ENCODE data around the gene TRAPPC10.

The TRAPPC10 gene

DNA sequence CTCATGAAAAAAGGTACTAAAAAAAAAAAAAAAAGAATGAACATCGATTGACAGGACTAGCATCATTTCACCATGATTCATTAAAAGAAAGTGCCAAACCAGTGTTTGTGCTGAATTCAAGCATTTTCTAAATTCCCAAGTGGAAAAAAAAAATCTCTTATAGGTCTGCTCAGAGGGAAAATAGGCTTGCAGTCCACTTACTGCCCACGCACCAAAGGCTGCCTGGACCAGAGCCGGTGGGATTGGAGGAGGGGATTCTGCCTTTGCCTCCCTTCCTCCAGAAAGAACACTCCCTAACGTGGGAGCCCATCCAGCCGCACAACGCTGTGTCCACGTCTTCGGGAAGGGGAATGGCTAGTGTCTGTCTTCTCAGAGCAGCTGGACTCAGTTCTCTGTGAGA lies 5.5 kb upstream of the TRAPPC10 start:
- H3K36me3 Mint-ChIP-seq (ENCODE audit: low read depth): no peaks in the 10 kb centered on the region
- H3K4me1 Mint-ChIP-seq (ENCODE audit: low read depth): peaks cover 7% of the 10 kb centered on the region
- H3K27me3 Mint-ChIP-seq: no peaks in the 10 kb centered on the region
- no peak overlapping the region for H3K4me3 Mint-ChIP-seq
- no peak overlapping the region for H3K27ac Mint-ChIP-seq
- H3K9me3 Mint-ChIP-seq: no peaks in the 10 kb centered on the region

GRCh38 chr21:44010429-44010828 lies 1.7 kb upstream of the TRAPPC10 start:
- Mint-ChIP-seq H3K27me3 (no peaks in the 10 kb centered on the region), H3K9me3 (no peaks in the 10 kb centered on the region), H3K27ac (peak overlapping the region; percentile 89), H3K4me1 (ENCODE audit: low read depth) (peaks cover 32% of the 10 kb centered on the region), H3K4me3 (no peak overlapping the region), H3K36me3 (ENCODE audit: low read depth) (peaks cover 19% of the 10 kb centered on the region)

DNA sequence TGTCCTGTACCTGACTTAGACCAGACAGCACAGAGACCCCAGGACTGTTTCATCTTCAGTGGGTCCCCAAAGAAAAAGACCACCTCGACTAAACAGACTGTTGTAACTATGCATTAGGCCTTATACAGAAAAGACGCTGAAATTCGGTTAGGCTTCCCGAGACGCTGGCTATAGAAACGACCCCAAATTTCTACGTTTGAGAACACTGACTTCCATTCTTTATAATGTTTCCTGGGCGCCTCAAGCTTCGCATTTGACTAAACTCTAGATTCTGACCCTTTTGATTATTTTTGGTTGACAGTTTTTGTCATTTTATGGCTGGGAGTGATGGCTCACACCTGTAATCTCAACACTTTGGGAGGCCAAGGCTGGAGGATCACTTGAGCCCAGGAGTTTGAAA lies 986 bp upstream of the TRAPPC10 start:
- peak overlapping the region; percentile 85 for H3K4me3 Mint-ChIP-seq
- H3K4me1 Mint-ChIP-seq (ENCODE audit: low read depth): peaks cover 39% of the 10 kb centered on the region
- H3K27me3 Mint-ChIP-seq: no peaks in the 10 kb centered on the region
- peak overlapping the region; percentile 89 for H3K27ac Mint-ChIP-seq
- peaks cover 19% of the 10 kb centered on the region for H3K36me3 Mint-ChIP-seq (ENCODE audit: low read depth)
- H3K9me3 Mint-ChIP-seq: no peaks in the 10 kb centered on the region

GRCh38 chr21:44012474-44013379 lies 618 bp downstream of the TRAPPC10 start:
- no peaks in the 10 kb centered on the region for H3K27me3 Mint-ChIP-seq
- peaks cover 55% of the 10 kb centered on the region for H3K4me1 Mint-ChIP-seq (ENCODE audit: low read depth)
- no peaks in the 10 kb centered on the region for H3K9me3 Mint-ChIP-seq
- peak overlapping the region; percentile 98 for H3K4me3 Mint-ChIP-seq
- H3K36me3 Mint-ChIP-seq (ENCODE audit: low read depth): peaks cover 21% of the 10 kb centered on the region
- peak overlapping the region; percentile 95 for H3K27ac Mint-ChIP-seq

GRCh38 chr21:44013380-44014088 lies 1.4 kb downstream of the TRAPPC10 start:
- peaks cover 63% of the 10 kb centered on the region for H3K4me1 Mint-ChIP-seq (ENCODE audit: low read depth)
- H3K9me3 Mint-ChIP-seq: no peaks in the 10 kb centered on the region
- peak overlapping the region; percentile 98 for H3K4me3 Mint-ChIP-seq
- H3K36me3 Mint-ChIP-seq (ENCODE audit: low read depth): peaks cover 24% of the 10 kb centered on the region
- H3K27me3 Mint-ChIP-seq: no peaks in the 10 kb centered on the region
- H3K27ac Mint-ChIP-seq: peak overlapping the region; percentile 95

DNA sequence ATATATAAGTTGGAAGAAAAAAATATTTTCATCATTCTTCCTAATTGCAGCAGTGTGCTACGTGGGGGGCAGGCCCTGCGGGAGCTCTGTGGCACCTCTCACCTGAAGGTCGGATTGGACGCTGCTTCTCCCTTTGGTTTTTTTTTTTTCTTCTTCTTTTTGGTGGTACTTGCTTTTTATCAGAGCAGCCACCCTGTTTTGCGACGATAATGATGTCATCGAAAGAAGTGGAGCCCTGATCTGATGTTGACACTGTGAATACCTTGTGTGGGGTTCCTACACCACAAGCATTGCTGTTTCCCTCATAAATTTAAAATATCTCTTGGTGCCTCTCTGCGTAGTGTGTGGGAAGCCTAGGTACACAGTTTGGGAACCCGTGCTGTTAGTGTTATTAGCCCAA lies 5.5 kb downstream of the TRAPPC10 start:
- H3K4me1 Mint-ChIP-seq (ENCODE audit: low read depth): peaks cover 94% of the 10 kb centered on the region
- H3K4me3 Mint-ChIP-seq: peak overlapping the region; percentile 2
- H3K27me3 Mint-ChIP-seq: no peaks in the 10 kb centered on the region
- peaks cover 28% of the 10 kb centered on the region for H3K36me3 Mint-ChIP-seq (ENCODE audit: low read depth)
- peak overlapping the region; percentile 76 for H3K27ac Mint-ChIP-seq
- no peaks in the 10 kb centered on the region for H3K9me3 Mint-ChIP-seq

GRCh38 chr21:44018127-44018526 lies 6.0 kb downstream of the TRAPPC10 start:
- H3K9me3 Mint-ChIP-seq: no peaks in the 10 kb centered on the region
- peaks cover 97% of the 10 kb centered on the region for H3K4me1 Mint-ChIP-seq (ENCODE audit: low read depth)
- H3K4me3 Mint-ChIP-seq: peak overlapping the region; percentile 2
- no peaks in the 10 kb centered on the region for H3K27me3 Mint-ChIP-seq
- H3K36me3 Mint-ChIP-seq (ENCODE audit: low read depth): peaks cover 29% of the 10 kb centered on the region
- peak overlapping the region; percentile 76 for H3K27ac Mint-ChIP-seq

DNA sequence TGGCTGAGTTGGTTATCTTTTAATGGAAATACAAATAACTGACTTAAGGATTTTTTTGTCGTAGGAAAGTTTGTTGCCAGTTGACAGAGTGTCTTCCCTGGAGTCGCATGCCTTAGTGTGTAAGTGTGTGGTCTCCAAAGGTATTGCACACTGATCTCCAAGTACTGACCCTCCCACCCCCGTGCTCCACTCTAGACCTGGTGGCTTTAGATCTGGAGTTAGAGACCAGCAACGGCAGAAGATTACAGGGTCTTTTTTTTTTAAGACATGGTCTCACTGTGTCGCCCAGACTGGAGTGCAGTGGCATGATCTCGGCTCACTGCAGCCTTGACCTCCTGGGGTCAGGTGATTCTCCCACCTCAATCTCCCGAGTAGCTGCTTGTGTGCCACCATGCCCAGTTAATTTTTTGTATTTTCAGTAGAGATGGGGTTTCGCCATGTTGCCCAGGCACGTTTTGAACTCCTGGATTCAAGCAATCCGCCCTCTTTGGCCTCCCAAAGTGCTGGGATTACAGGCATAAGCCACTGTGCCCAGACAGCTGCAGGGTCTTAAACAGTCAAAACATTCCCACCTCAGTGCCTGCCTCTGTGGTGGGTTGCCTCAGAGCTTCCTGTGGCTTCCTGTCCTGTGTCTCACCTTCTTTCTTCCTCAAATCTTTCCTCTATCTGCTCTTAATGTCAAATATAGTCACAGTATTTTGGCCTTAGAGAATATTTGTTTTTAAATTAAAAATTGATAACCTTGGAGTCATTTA lies 6.9 kb downstream of the TRAPPC10 start:
- Mint-ChIP-seq H3K36me3 (ENCODE audit: low read depth) (peaks cover 25% of the 10 kb centered on the region), H3K4me1 (ENCODE audit: low read depth) (peaks cover 97% of the 10 kb centered on the region), H3K27me3 (no peaks in the 10 kb centered on the region), H3K4me3 (peak overlapping the region; percentile 32), H3K27ac (peak overlapping the region; percentile 77), H3K9me3 (no peaks in the 10 kb centered on the region)

- peaks cover 21% of the 10 kb centered on the region for H3K36me3 Mint-ChIP-seq (ENCODE audit: low read depth)
- peak overlapping the region; percentile 77 for H3K27ac Mint-ChIP-seq
- no peaks in the 10 kb centered on the region for H3K9me3 Mint-ChIP-seq
- H3K27me3 Mint-ChIP-seq: no peaks in the 10 kb centered on the region
- peaks cover 97% of the 10 kb centered on the region for H3K4me1 Mint-ChIP-seq (ENCODE audit: low read depth)
- no peak overlapping the region for H3K4me3 Mint-ChIP-seq
Measured at GRCh38 chr21:44019568-44019958, 7.5 kb downstream of the TRAPPC10 start.

DNA sequence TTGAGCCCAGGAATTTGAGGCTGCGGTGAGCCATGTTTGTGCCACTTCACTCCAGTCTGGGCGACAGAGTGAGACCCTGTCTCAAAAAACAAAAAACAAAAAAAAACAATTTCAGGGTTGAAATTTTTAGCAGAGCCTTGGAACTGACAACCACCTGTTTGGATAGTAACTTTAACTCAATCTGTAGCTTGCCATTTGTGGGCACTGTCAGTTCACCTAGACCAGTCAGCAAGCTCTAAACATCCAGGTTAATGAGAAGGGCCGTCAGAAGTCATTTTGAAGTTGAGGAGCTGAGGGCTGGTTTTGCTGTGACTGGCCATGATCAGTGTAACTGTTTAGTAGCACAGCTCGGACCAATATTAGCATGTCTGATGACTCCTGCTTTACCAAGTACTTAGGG lies 8.4 kb downstream of the TRAPPC10 start:
- no peak overlapping the region for H3K27ac Mint-ChIP-seq
- no peak overlapping the region for H3K4me3 Mint-ChIP-seq
- H3K27me3 Mint-ChIP-seq: no peaks in the 10 kb centered on the region
- H3K4me1 Mint-ChIP-seq (ENCODE audit: low read depth): peaks cover 97% of the 10 kb centered on the region
- peaks cover 17% of the 10 kb centered on the region for H3K36me3 Mint-ChIP-seq (ENCODE audit: low read depth)
- no peaks in the 10 kb centered on the region for H3K9me3 Mint-ChIP-seq

- H3K27me3 Mint-ChIP-seq: no peaks in the 10 kb centered on the region
- H3K9me3 Mint-ChIP-seq: no peaks in the 10 kb centered on the region
- H3K4me1 Mint-ChIP-seq (ENCODE audit: low read depth): peaks cover 97% of the 10 kb centered on the region
- H3K27ac Mint-ChIP-seq: peak overlapping the region; percentile 72
- peaks cover 17% of the 10 kb centered on the region for H3K36me3 Mint-ChIP-seq (ENCODE audit: low read depth)
- H3K4me3 Mint-ChIP-seq: no peak overlapping the region
Measured at GRCh38 chr21:44021064-44021463, 9.0 kb downstream of the TRAPPC10 start.

GRCh38 chr21:44024257-44024656 lies 12.1 kb downstream of the TRAPPC10 start:
- Mint-ChIP-seq H3K36me3 (ENCODE audit: low read depth) (peaks cover 16% of the 10 kb centered on the region), H3K27me3 (no peaks in the 10 kb centered on the region), H3K4me1 (ENCODE audit: low read depth) (peaks cover 93% of the 10 kb centered on the region), H3K4me3 (no peak overlapping the region), H3K9me3 (no peaks in the 10 kb centered on the region), H3K27ac (peak overlapping the region; percentile 42)

- H3K4me1 Mint-ChIP-seq (ENCODE audit: low read depth): peaks cover 92% of the 10 kb centered on the region
- no peaks in the 10 kb centered on the region for H3K9me3 Mint-ChIP-seq
- H3K4me3 Mint-ChIP-seq: no peak overlapping the region
- peak overlapping the region; percentile 88 for H3K27ac Mint-ChIP-seq
- no peaks in the 10 kb centered on the region for H3K27me3 Mint-ChIP-seq
- H3K36me3 Mint-ChIP-seq (ENCODE audit: low read depth): peaks cover 17% of the 10 kb centered on the region
Measured at GRCh38 chr21:44024887-44025353, 12.8 kb downstream of the TRAPPC10 start.

GRCh38 chr21:44027607-44028286 lies 15.6 kb downstream of the TRAPPC10 start:
- H3K4me1 Mint-ChIP-seq (ENCODE audit: low read depth): peaks cover 75% of the 10 kb centered on the region
- peaks cover 29% of the 10 kb centered on the region for H3K36me3 Mint-ChIP-seq (ENCODE audit: low read depth)
- H3K27me3 Mint-ChIP-seq: no peaks in the 10 kb centered on the region
- H3K4me3 Mint-ChIP-seq: no peak overlapping the region
- H3K9me3 Mint-ChIP-seq: no peaks in the 10 kb centered on the region
- H3K27ac Mint-ChIP-seq: peak overlapping the region; percentile 2

Measured in stimulated activated naive CD8-positive, alpha-beta T cell treated with anti-CD3 and anti-CD28 coated beads, Interleukin-15, Interleukin-2, amounts not matched to agents 100 ng/mL and 50 ng/mL, for 24 hours (primary cell).